HG03457 (cell line): Measurements from ENCODE around the gene LOXL3.
"Not testable (repeated sequence)": the region's sequence is repeated elsewhere in the genome, so short reads cannot be mapped to it uniquely, and the experiment has no call there.

ENCODE experiments used
- ATAC-seq: cut with Tn5 transposase; IDR thresholded peaks from one replicate; pipeline ENCODE4 v1.9.1; 2021; ENCODE audit warnings: moderate number of reproducible peaks; ENCODE audit not compliant: unreplicated experiment

The LOXL3 gene

GRCh38 chr2:74575320-74575719 lies 21.6 kb upstream of the LOXL3 start:
- ATAC-seq: no peak

- ATAC-seq: no peak
These were observed 20.2 kb upstream of the LOXL3 start for GRCh38 chr2:74573747-74574562.

GRCh38 chr2:74572178-74572925 lies 18.6 kb upstream of the LOXL3 start:
- no peak for ATAC-seq

- ATAC-seq: peak; percentile 71
These were observed 17.3 kb upstream of the LOXL3 start for GRCh38 chr2:74571058-74571457.

GRCh38 chr2:74569686-74570085 lies 15.9 kb upstream of the LOXL3 start:
- ATAC-seq: no peak

GRCh38 chr2:74567881-74568280 lies 14.1 kb upstream of the LOXL3 start:
- no peak for ATAC-seq

GRCh38 chr2:74566754-74567085 lies 13.0 kb upstream of the LOXL3 start:
- ATAC-seq: no peak

- no peak for ATAC-seq
These were observed 12.5 kb upstream of the LOXL3 start for GRCh38 chr2:74566076-74566753.

- ATAC-seq: no peak
These were observed 10.5 kb upstream of the LOXL3 start for GRCh38 chr2:74564222-74564621.

GRCh38 chr2:74562126-74562775 lies 8.5 kb upstream of the LOXL3 start:
- ATAC-seq: no peak

- not testable (repeated sequence) for ATAC-seq
These were observed 7.3 kb upstream of the LOXL3 start for GRCh38 chr2:74561022-74561421.

- ATAC-seq: no peak
These were observed 6.8 kb upstream of the LOXL3 start for GRCh38 chr2:74560591-74560990.

- ATAC-seq: no peak
These were observed 6.2 kb upstream of the LOXL3 start for GRCh38 chr2:74559912-74560311.

GRCh38 chr2:74558284-74559230 lies 4.8 kb upstream of the LOXL3 start:
- no peak for ATAC-seq

- no peak for ATAC-seq
These were observed 3.2 kb upstream of the LOXL3 start for GRCh38 chr2:74556831-74557370.

GRCh38 chr2:74556159-74556558 lies 2.4 kb upstream of the LOXL3 start:
- no peak for ATAC-seq

GRCh38 chr2:74555610-74556103 lies 1.9 kb upstream of the LOXL3 start:
- ATAC-seq: no peak

GRCh38 chr2:74554820-74555531 lies 1.2 kb upstream of the LOXL3 start:
- peak; percentile 39 for ATAC-seq
